T-cell (primary cell): ENCODE data around the gene DPH2. TPM values are rescaled to one million over a fixed set of nuclear protein-coding genes. Genes with fewer than 3 reads are reported as not detected.

Experiments
- ATAC-seq, 4 experiments: fragments of 200-7000 bp in 3 of 4; fragments of 150-1000 bp in 1 of 4; cut with Tn5 transposase; replicated peaks in 1 of 4; 1 replicate in 3 of 4; 2 replicates in 1 of 4; pipeline ENCODE4 v1.10.0; 2021; ENCODE audit warnings: moderate library complexity in 3 of 4, mild to moderate bottlenecking in 2 of 4, moderate number of reproducible peaks in 1 of 4
- CTCF ChIA-PET, 2 donors: fragments of 300-600 bp; sonication (Branson Sonifier 250); formaldehyde crosslinking; loops; one replicate each; lab custom pipeline; 2022; ENCODE audit warnings: antibody characterized with exemption in 2 of 2; lab: Charles Lee
- POLR2A ChIA-PET, 2 donors: fragments of 300-600 bp; sonication (Branson Sonifier 250); formaldehyde crosslinking; loops; one replicate each; lab custom pipeline; 2022; ENCODE audit warnings: antibody characterized with exemption in 2 of 2; lab: Charles Lee
- DNase-seq, 35 experiments: peaks; one replicate each; pipeline versions ENCODE4 v3.0.0 to v3.0.0-alpha.2; 2013 to 2023
- H3K27ac ChIP-seq: one replicate; pipeline ENCODE4 v1.5.1; 2013; ENCODE audit warnings: low read length
- H3K27me3 ChIP-seq, 2 experiments: replicated peaks in 1 of 2; 1 replicate in 1 of 2; 2 replicates in 1 of 2; pipeline versions ENCODE4 v1.6.1 to v1.7.0; 2013; ENCODE audit warnings: low read length in 1 of 2, mixed read lengths in 1 of 2; ENCODE audit not compliant: control insufficient read depth in 2 of 2, insufficient read depth in 2 of 2; ENCODE audit errors: extremely low read depth in 1 of 2
- H3K36me3 ChIP-seq, 2 donors: 1 replicate in 1 of 2; 2 replicates in 1 of 2; pipeline versions ENCODE4 v1.6.1 to v1.7.0; 2013; ENCODE audit warnings: low read length in 1 of 2; ENCODE audit not compliant: control insufficient read depth in 2 of 2, insufficient read depth in 1 of 2; ENCODE audit errors: extremely low read depth in 1 of 2
- H3K4me1 ChIP-seq, 2 experiments: 1 replicate in 1 of 2; 2 replicates in 1 of 2; pipeline versions ENCODE4 v1.6.1 to v1.7.0; 2013; ENCODE audit warnings: low read length in 2 of 2, mixed read lengths in 1 of 2; ENCODE audit not compliant: insufficient read depth in 2 of 2, control insufficient read depth in 1 of 2; ENCODE audit errors: extremely low read depth in 1 of 2
- H3K4me3 ChIP-seq, 2 donors: 1 replicate in 1 of 2; 2 replicates in 1 of 2; pipeline versions ENCODE4 v1.5.1 to v1.7.0; 2013; ENCODE audit warnings: mild to moderate bottlenecking in 2 of 2, low read length in 1 of 2, moderate library complexity in 1 of 2; ENCODE audit not compliant: control insufficient read depth in 1 of 2; ENCODE audit errors: extremely low read depth in 1 of 2
- H3K9me3 ChIP-seq: 2 replicates; pipeline ENCODE4 v1.7.0; 2013
- H3K27ac Mint-ChIP-seq, 2 donors: one replicate each; pipeline ENCODE4 v1.8.0; 2020 to 2021; ENCODE audit warnings: mild to moderate bottlenecking in 2 of 2, mixed read lengths in 2 of 2
- H3K27me3 Mint-ChIP-seq, 2 donors: one replicate each; pipeline ENCODE4 v1.8.0; 2021 to 2022; ENCODE audit warnings: mixed read lengths in 2 of 2
- H3K36me3 Mint-ChIP-seq: one replicate; pipeline ENCODE4 v1.8.0; 2021; ENCODE audit warnings: mixed read lengths
- H3K4me1 Mint-ChIP-seq, 3 donors: one replicate each; pipeline ENCODE4 v1.8.0; 2020 to 2022; ENCODE audit warnings: mixed read lengths in 3 of 3, mild to moderate bottlenecking in 1 of 3
- H3K4me3 Mint-ChIP-seq, 3 donors: one replicate each; pipeline ENCODE4 v1.8.0; 2020 to 2022; ENCODE audit warnings: mild to moderate bottlenecking in 3 of 3, mixed read lengths in 3 of 3, moderate library complexity in 3 of 3
- H3K9me3 Mint-ChIP-seq, 3 donors: one replicate each; pipeline ENCODE4 v1.8.0; 2020 to 2022; ENCODE audit warnings: mixed read lengths in 3 of 3
- WGBS: methylation state at CpG from one replicate; pipeline ENCODE4 v1.1.5; 2013; ENCODE audit warnings: missing lambda C conversion rate; ENCODE audit not compliant: insufficient coverage; 5-methylcytosine and 5-hydroxymethylcytosine counted together
- total RNA-seq, 35 experiments: library from RNA in 6 of 35; stranded (reverse) in 6 of 35; fragments of 120-200 nt in 1 of 35; gene quantifications; one replicate each; pipeline versions ENCODE4 v1.2.1 to v1.2.4 and lab custom pipeline; 2013 to 2026

Gene DPH2
- total RNA-seq, 5 donors from 2014 or later (not counting 1 experiment from before 2014, with no cell fraction given), result 22.1 to 46.6 (median 41.8) TPM

DNA sequence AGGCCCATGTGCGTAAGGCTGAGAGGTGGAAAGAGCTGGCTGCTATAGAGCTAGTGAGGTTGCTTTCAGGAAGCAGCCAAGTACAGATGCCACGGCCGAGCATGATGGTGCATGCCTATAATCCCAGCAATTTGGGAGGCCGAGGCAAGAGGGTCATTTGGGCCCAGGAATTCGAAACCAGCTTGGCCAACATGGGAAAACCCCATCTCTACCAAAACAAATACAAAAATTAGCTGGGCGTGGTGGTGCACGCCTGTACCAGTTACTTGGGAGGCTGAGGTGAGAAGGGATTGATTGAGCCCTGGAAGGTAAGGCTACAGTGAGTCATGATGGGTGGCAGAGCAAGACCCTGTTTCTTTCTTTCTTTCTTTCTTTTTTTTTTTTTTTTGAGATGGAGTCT lies 24.3 kb downstream of the DPH2 start:
- Mint-ChIP-seq H3K9me3 (no peaks in the 10 kb centered on the region), H3K4me3 (no peak overlapping the region), H3K4me1 (peaks cover 12 to 16% (median 12%) of the 10 kb centered on the region in 3 donors), H3K27ac (no peak overlapping the region), H3K36me3 (no peaks in the 10 kb centered on the region), H3K27me3 (no peaks in the 10 kb centered on the region)
- DNase-seq, result no peak
- Histone ChIP-seq H3K4me1 (peaks cover 2 to 20% of the 10 kb centered on the region in 2 experiments), H3K27ac (no peak overlapping the region), H3K27me3 (no peaks in the 10 kb centered on the region), H3K4me3 (no peak overlapping the region), H3K9me3 (no peaks in the 10 kb centered on the region), H3K36me3 (no peaks in the 10 kb centered on the region)
- no peak for ATAC-seq
- WGBS, result 83% methylated on average over 1 of the region's 7 CpGs
- CTCF ChIA-PET, result no interaction called here
- POLR2A ChIA-PET, result interaction anchor here in 1 of 2 donors (0.5 kb wide), 1 partner anchor 636 kb away, joined by 3 read pairs; no protein-coding TSS in a partner anchor

DNA sequence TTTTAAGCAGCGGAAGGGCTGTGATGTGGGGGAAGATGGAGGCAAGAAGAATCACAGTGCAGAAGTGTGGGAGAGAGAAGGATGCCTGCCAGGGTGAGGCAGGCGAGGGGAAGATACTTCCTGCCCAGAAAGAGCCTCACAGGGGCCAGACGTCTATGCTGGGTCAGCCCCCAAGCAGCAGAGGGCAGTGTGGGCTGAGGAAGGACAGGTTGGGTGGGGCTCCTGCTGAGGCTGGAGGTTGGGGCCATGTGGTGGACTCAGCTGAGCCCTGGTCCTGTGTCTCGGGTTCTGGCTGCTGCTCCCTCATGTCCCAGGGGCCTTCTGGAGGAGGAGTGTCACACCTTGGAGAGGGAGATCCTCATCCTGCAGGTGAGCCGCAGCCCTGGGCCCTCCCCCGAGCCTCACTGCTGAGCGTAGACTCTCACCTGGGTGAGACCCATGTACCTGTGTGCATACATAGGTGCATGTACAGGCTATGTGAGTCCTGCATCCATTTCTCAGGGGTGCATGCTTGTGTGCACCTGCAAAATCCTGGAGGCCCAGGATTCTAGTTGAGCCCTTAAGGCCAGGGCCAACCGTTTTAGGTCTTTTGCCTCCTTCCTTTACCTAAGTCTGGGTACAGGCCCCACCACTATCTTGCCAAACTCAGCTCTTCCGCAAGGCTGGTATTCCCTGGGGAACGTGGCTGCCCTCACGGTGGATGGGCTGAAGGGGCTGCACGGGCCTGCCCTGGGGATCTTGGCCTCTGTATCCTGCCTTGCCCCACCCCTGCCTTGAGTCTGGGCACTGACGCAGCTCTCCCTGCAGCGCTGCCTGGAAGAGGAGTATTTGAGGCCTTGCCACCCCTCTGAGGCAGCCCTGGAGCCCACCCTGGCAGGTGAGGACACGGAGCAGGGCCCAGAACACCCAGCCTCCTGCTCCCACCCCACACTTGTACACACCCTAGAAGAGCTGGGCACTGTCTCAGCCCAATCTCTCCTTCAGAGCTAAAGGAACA lies 25.3 kb downstream of the DPH2 start:
- 77% methylated on average over 14 of the region's 15 CpGs for WGBS
- no peak for DNase-seq
- H3K27ac Mint-ChIP-seq, result no peak overlapping the region

DNA sequence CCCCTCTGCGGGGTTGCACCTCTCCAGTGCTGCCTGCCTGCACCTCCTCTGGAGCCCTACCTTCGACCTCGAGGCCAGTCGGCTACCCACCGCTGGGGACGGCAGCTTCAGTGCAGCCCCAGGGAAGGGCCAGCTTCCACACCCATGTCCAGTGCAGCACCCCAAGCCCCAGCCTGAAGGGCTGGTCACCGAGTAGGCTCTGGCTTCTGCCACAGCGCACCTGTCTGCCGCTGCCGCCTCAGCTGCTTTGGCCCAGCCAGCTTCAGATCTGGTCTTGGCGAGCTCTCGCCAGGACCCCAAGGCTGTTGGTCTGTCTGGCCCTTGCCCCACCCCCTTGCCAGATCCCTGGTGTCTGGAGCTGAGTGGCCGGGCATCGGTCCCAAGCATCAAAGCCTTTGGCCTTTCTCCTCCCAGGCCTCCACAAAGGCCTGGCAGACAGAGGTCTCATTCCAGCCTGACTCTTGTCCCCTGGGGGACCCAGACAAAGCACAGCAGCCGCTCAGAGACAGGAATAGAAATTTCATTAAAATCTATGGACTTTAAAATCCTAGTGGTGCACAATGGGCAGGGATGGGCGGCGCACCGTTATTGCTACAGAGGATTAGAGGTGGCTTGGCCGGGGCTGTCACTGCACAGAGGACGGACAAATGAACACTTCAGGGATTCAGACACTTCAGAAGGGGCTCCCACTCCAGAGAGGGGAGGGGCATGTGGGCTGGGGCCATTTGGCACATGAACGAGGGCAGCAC lies 26.3 kb downstream of the DPH2 start:
- CTCF ChIA-PET, result interaction anchor here in 1 of 2 donors (0.8 kb wide), 1 partner anchor 9 kb away, joined by 4 read pairs; no protein-coding TSS in a partner anchor
- H3K4me3 ChIP-seq, result no peak overlapping the region
- DNase-seq, result no peak
- peaks cover 2 to 14% of the 10 kb centered on the region in 2 experiments for H3K4me1 ChIP-seq
- H3K27ac Mint-ChIP-seq, result no peak overlapping the region
- no peaks in the 10 kb centered on the region for H3K9me3 ChIP-seq
- H3K4me1 Mint-ChIP-seq, result peaks cover 10 to 12% (median 12%) of the 10 kb centered on the region in 3 donors
- no peaks in the 10 kb centered on the region for H3K9me3 Mint-ChIP-seq
- no peaks in the 10 kb centered on the region for H3K36me3 ChIP-seq
- H3K27me3 ChIP-seq, result peaks cover 0 to 6% of the 10 kb centered on the region in 2 experiments
- 96% methylated on average over 14 of the region's 21 CpGs for WGBS
- no peaks in the 10 kb centered on the region for H3K36me3 Mint-ChIP-seq
- no peak overlapping the region for H3K4me3 Mint-ChIP-seq
- no peak for ATAC-seq
- no peak overlapping the region for H3K27ac ChIP-seq
- POLR2A ChIA-PET, result no interaction called here
- H3K27me3 Mint-ChIP-seq, result no peaks in the 10 kb centered on the region

More for the DNA sequence above, 25.3 kb downstream of the DPH2 start:
- Histone ChIP-seq H3K27ac (no peak overlapping the region), H3K27me3 (no peaks in the 10 kb centered on the region), H3K9me3 (no peaks in the 10 kb centered on the region), H3K4me1 (peaks cover 2 to 20% of the 10 kb centered on the region in 2 experiments), H3K4me3 (no peak overlapping the region), H3K36me3 (no peaks in the 10 kb centered on the region)
- ChIA-PET POLR2A (no interaction called here), CTCF (interaction anchor here in 1 of 2 donors (0.8 kb wide), 1 partner anchor 10 kb away, joined by 4 read pairs; no protein-coding TSS in a partner anchor)
- Mint-ChIP-seq H3K9me3 (no peaks in the 10 kb centered on the region), H3K4me1 (peaks cover 12 to 16% (median 12%) of the 10 kb centered on the region in 3 donors), H3K4me3 (no peak overlapping the region), H3K36me3 (no peaks in the 10 kb centered on the region), H3K27me3 (no peaks in the 10 kb centered on the region)
- ATAC-seq, result no peak

DNA sequence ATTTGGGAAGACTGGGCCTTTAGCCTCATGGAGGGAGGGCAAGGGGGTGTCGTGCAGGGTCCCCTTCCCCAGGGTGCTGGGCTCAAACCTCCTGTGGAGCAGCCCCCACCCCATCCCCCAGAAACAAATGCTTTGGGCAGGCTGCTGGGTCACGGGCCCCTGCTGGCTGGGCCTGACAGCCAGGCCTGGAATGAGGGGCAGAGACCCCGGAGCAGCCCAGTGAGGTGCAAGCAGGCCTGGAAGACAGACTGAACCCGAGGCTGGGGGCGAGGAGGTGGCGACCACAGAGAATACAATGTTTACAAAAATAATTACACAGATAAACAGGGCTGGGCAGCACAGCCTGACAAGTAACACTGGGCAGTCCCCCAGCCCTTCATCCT lies 26.9 kb downstream of the DPH2 start:
- peaks cover 2 to 12% of the 10 kb centered on the region in 2 experiments for H3K4me1 ChIP-seq
- no peak overlapping the region for H3K4me3 Mint-ChIP-seq
- H3K27me3 Mint-ChIP-seq, result no peaks in the 10 kb centered on the region
- DNase-seq, result no peak
- peaks cover 0 to 6% of the 10 kb centered on the region in 2 experiments for H3K27me3 ChIP-seq
- H3K27ac Mint-ChIP-seq, result no peak overlapping the region
- H3K36me3 Mint-ChIP-seq, result no peaks in the 10 kb centered on the region
- WGBS, result 75% methylated on average over 2 of the region's 6 CpGs
- H3K4me1 Mint-ChIP-seq, result peaks cover 10 to 12% (median 11%) of the 10 kb centered on the region in 3 donors
- CTCF ChIA-PET, result no interaction called here
- no peaks in the 10 kb centered on the region for H3K36me3 ChIP-seq
- H3K4me3 ChIP-seq, result no peak overlapping the region
- H3K9me3 Mint-ChIP-seq, result no peaks in the 10 kb centered on the region
- POLR2A ChIA-PET, result no interaction called here
- H3K27ac ChIP-seq, result no peak overlapping the region
- no peak for ATAC-seq
- H3K9me3 ChIP-seq, result no peaks in the 10 kb centered on the region

DNA sequence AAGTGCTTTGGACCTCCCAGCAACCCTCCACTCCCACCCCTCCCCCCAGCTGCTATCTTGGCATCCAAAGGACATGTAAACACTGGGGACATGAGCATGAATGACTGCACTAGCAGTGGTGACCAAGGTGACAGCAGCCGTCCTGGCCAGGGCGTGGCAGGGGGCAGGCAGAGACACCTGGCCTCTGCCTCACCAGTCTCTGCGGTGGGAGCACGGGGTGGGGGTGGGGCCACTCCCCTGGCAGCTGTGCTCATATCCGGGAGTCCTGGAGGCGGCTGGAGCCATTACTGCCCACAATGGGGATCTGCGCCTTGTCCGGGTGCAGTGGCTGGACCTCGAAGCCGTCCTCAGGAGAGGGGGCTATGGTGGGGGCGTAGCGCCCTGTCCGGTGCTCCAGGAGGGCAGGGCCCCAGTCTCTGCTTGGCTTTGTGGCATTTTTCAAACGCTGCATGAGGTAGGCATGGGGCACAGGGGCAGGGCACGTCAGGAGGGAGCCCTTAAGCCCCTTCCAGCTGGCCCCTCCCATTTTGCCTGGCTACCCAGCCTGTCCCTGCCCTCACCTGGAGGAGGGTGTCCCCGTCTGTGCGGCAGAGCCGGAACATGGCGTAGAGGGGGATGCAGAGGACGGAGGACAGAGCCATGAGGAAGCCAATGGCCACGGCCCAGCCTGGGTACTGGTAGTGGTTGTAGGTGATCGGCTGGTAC lies 27.6 kb downstream of the DPH2 start:
- no peak for ATAC-seq
- Mint-ChIP-seq H3K36me3 (no peaks in the 10 kb centered on the region), H3K4me3 (no peak overlapping the region), H3K9me3 (no peaks in the 10 kb centered on the region), H3K27me3 (no peaks in the 10 kb centered on the region), H3K4me1 (peaks cover 4 to 5% (median 5%) of the 10 kb centered on the region in 3 donors), H3K27ac (no peak overlapping the region)
- no peaks in the 10 kb centered on the region for H3K9me3 ChIP-seq
- no peaks in the 10 kb centered on the region for H3K36me3 ChIP-seq
- ChIA-PET POLR2A (no interaction called here), CTCF (interaction anchor here in 1 of 2 donors (0.5 kb wide), 1 partner anchor 1308 kb away, joined by 5 read pairs; no protein-coding TSS in a partner anchor)
- H3K4me3 ChIP-seq, result no peak overlapping the region
- H3K27ac ChIP-seq, result no peak overlapping the region
- no peak for DNase-seq
- 88% methylated on average over 18 of the region's 22 CpGs for WGBS
- H3K27me3 ChIP-seq, result peaks cover 0 to 6% of the 10 kb centered on the region in 2 experiments
- peaks cover 0 to 4% of the 10 kb centered on the region in 2 experiments for H3K4me1 ChIP-seq
